HUDEP-2 (cell line): ENCODE data around the gene LCA5.
"Not testable (repeated sequence)": the region's sequence is repeated elsewhere in the genome, so short reads cannot be mapped to it uniquely, and the experiment has no call there.

Experiments used
- DNase-seq, 76 experiments: peaks; one replicate each; lab custom pipeline; 2025; ENCODE audit not compliant: unreplicated experiment in 76 of 76; lab: John Stamatoyannopoulos, UW

LCA5 gene

GRCh38 chr6:79468116-79468515 lies 69.1 kb downstream of the LCA5 start:
- no peak for DNase-seq

GRCh38 chr6:79467716-79468115 lies 69.5 kb downstream of the LCA5 start:
- DNase-seq: peak in 19 of 76 experiments; percentile 5 to 47 (median 23)

GRCh38 chr6:79466207-79466834 lies 70.9 kb downstream of the LCA5 start:
- peak in 6 of 76 experiments; percentile 9 to 33 (median 22) for DNase-seq

GRCh38 chr6:79465381-79465780 lies 71.8 kb downstream of the LCA5 start:
- DNase-seq: no peak

- DNase-seq: no peak
Measured at GRCh38 chr6:79463621-79464050, 73.6 kb downstream of the LCA5 start.

GRCh38 chr6:79461205-79461604 lies 76.0 kb downstream of the LCA5 start:
- DNase-seq: no peak

GRCh38 chr6:79455446-79455845 lies 81.8 kb downstream of the LCA5 start:
- DNase-seq: no peak

GRCh38 chr6:79453558-79454042 lies 83.6 kb downstream of the LCA5 start:
- DNase-seq: no peak

GRCh38 chr6:79450984-79451383 lies 86.2 kb downstream of the LCA5 start:
- no peak for DNase-seq

GRCh38 chr6:79446006-79446405 lies 91.2 kb downstream of the LCA5 start:
- DNase-seq: no peak

GRCh38 chr6:79443876-79444275 lies 93.4 kb downstream of the LCA5 start:
- DNase-seq: not testable (repeated sequence)

- DNase-seq: no peak
Measured at GRCh38 chr6:79441192-79441591, 96.0 kb downstream of the LCA5 start.

- no peak for DNase-seq
Measured at GRCh38 chr6:79440598-79440997, 96.6 kb downstream of the LCA5 start.

GRCh38 chr6:79438030-79438429 lies 99.2 kb downstream of the LCA5 start:
- DNase-seq: no peak

GRCh38 chr6:79436241-79436640 lies 101.0 kb downstream of the LCA5 start:
- DNase-seq: no peak

- no peak for DNase-seq
Measured at GRCh38 chr6:79435746-79436145, 101.5 kb downstream of the LCA5 start.
